OCI-LY3 (cell line): ENCODE measurements around the gene CSDE1.

ENCODE experiments used
- H2AFZ ChIP-seq: fragments of 200-600, 300-600 bp; shearing (Covaris generic); 2 replicates; pipeline ENCODE4 v1.6.0; 2014; ENCODE audit warnings: antibody characterized with exemption, low read depth, low read length
- H3K27ac ChIP-seq: fragments of 200-600, 300-600 bp; sonication (generic); 2 replicates; pipeline ENCODE4 v1.5.1; 2014; ENCODE audit warnings: mild to moderate bottlenecking, low read length, moderate library complexity, mixed read lengths
- H3K27me3 ChIP-seq: fragments of 200-600, 300-600 bp; sonication (generic); 2 replicates; pipeline ENCODE4 v1.6.1; 2014; ENCODE audit warnings: low read depth, low read length, mixed read lengths
- H3K36me3 ChIP-seq: fragments of 200-600, 300-600 bp; sonication (generic); replicated peaks from 2 replicates; pipeline ENCODE3; 2014; ENCODE audit warnings: low read depth, low read length, mixed read lengths
- H3K4me1 ChIP-seq: fragments of 300-600, 200-600 bp; sonication (generic); 2 replicates; pipeline ENCODE4 v1.6.1; 2014; ENCODE audit warnings: low read length, mixed read lengths
- H3K4me2 ChIP-seq: fragments of 200-600, 300-600 bp; sonication (generic); 2 replicates; pipeline ENCODE4 v1.6.1; 2014; ENCODE audit warnings: low read length, mixed read lengths
- H3K4me3 ChIP-seq: fragments of 300-600, 200-600 bp; sonication (generic); 2 replicates; pipeline ENCODE4 v1.5.1; 2014; ENCODE audit warnings: antibody characterized with exemption, mild to moderate bottlenecking, low read length, moderate library complexity
- H3K79me2 ChIP-seq: fragments of 300-600, 200-600 bp; shearing (Covaris generic); 2 replicates; pipeline ENCODE4 v1.6.1; 2014; ENCODE audit warnings: mild to moderate bottlenecking, low read length, mixed read lengths
- H3K9ac ChIP-seq: fragments of 300-600, 200-600 bp; shearing (Covaris generic); 2 replicates; pipeline ENCODE4 v1.6.0; 2014; ENCODE audit warnings: mild to moderate bottlenecking, low read length, moderate library complexity
- H3K9me3 ChIP-seq: fragments of 200-600, 300-600 bp; shearing (Covaris generic); 2 replicates; pipeline ENCODE4 v1.6.1; 2014; ENCODE audit warnings: low read length, mixed read lengths; ENCODE audit not compliant: insufficient read depth
- H4K20me1 ChIP-seq: fragments of 200-600, 300-600 bp; sonication (generic); 2 replicates; pipeline ENCODE4 v1.6.1; 2016; ENCODE audit warnings: low read length, mixed read lengths; ENCODE audit not compliant: insufficient read depth
- EZH2phosphoT487 ChIP-seq: fragments of 200-600 bp; shearing (Covaris generic); IDR thresholded peaks from 2 replicates; pipeline ENCODE4 v1.6.1; 2018; ENCODE audit warnings: antibody characterized with exemption, mixed run types, low read depth
- TF ChIP-seq, protein P1 (sequence below): fragments of 200-600, 300-600 bp; sonication (generic); IDR thresholded peaks from 2 replicates; pipeline ENCODE4 v1.5.1; 2014; ENCODE audit warnings: antibody characterized with exemption, low read length, low read depth

CSDE1 gene

DNA sequence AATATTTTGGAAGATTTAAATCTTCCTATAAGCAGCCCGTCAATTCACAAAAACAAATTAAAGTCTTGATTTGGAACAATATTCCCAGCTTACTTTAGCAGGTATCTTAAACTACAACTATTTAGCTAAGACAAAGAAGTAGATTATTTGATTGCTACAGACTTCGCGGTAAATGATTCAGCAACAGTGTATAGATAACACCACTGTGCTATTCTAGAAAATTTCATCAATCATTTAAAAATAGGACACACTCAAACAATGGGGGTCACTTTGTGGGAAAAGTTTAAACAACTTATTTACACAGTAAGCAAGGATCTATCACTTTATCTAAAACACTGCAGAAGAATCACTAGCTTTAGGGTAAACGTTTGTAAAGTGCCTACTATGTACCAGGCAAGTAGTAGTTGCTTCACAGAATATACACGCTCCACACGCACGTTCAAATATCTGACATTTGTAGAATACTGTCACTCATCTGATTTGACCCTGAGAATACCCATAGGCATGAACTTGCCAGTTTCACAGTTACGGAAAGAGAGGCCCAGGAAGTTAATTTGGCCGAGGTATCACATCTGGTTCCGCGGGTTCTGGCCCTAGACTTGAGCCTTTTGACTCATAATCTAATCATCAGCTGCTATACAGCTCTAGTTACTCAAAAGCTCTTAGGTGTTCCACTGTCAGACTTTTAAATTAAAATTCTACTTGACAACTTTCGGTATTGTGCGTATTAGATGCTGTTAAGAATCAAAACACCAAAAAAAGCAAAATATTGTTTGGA is 88.8 kb downstream of the CSDE1 start:
- H3K27ac ChIP-seq = no peak overlapping the region
- H3K4me3 ChIP-seq = peak overlapping the region; percentile 86
- peak overlapping the region; percentile 87 for H2AFZ ChIP-seq
- H3K27me3 ChIP-seq = peaks cover 8% of the 10 kb centered on the region; the same call in 1 of the 2 replicates
- H4K20me1 ChIP-seq = no peaks in the 10 kb centered on the region
- TF ChIP-seq, protein P1, sequence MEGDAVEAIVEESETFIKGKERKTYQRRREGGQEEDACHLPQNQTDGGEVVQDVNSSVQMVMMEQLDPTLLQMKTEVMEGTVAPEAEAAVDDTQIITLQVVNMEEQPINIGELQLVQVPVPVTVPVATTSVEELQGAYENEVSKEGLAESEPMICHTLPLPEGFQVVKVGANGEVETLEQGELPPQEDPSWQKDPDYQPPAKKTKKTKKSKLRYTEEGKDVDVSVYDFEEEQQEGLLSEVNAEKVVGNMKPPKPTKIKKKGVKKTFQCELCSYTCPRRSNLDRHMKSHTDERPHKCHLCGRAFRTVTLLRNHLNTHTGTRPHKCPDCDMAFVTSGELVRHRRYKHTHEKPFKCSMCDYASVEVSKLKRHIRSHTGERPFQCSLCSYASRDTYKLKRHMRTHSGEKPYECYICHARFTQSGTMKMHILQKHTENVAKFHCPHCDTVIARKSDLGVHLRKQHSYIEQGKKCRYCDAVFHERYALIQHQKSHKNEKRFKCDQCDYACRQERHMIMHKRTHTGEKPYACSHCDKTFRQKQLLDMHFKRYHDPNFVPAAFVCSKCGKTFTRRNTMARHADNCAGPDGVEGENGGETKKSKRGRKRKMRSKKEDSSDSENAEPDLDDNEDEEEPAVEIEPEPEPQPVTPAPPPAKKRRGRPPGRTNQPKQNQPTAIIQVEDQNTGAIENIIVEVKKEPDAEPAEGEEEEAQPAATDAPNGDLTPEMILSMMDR = no peak
- no peak for TF ChIP-seq EZH2phosphoT487
- H3K9ac ChIP-seq = peak overlapping the region; percentile 33
- H3K9me3 ChIP-seq = no peaks in the 10 kb centered on the region
- no peaks in the 10 kb centered on the region for H3K79me2 ChIP-seq
- H3K36me3 ChIP-seq = no peaks in the 10 kb centered on the region
- H3K4me2 ChIP-seq = peak overlapping the region; percentile 83
- H3K4me1 ChIP-seq = peaks cover 5% of the 10 kb centered on the region; the same call in 1 of the 2 replicates

GRCh38 chr1:114668373-114668772 is 89.4 kb downstream of the CSDE1 start:
- Histone ChIP-seq H3K27ac (no peak overlapping the region), H3K36me3 (no peaks in the 10 kb centered on the region), H3K4me3 (no peak overlapping the region), H4K20me1 (no peaks in the 10 kb centered on the region), H3K9me3 (no peaks in the 10 kb centered on the region), H3K27me3 (peaks cover 8% of the 10 kb centered on the region; the same call in 1 of the 2 replicates), H3K4me2 (no peak overlapping the region), H3K4me1 (peaks cover 5% of the 10 kb centered on the region; the same call in 1 of the 2 replicates), H3K9ac (no peak overlapping the region), H3K79me2 (no peaks in the 10 kb centered on the region), H2AFZ (no peak overlapping the region)
- TF ChIP-seq EZH2phosphoT487 = no peak
- TF ChIP-seq, protein P1 = no peak

GRCh38 chr1:114666954-114667353 is 90.8 kb downstream of the CSDE1 start:
- TF ChIP-seq, protein P1 = no peak
- TF ChIP-seq EZH2phosphoT487 = no peak
- Histone ChIP-seq H2AFZ (no peak overlapping the region), H3K79me2 (no peaks in the 10 kb centered on the region), H4K20me1 (no peaks in the 10 kb centered on the region), H3K4me1 (peaks cover 5% of the 10 kb centered on the region; the same call in 1 of the 2 replicates), H3K36me3 (no peaks in the 10 kb centered on the region), H3K27me3 (peaks cover 8% of the 10 kb centered on the region; the same call in 1 of the 2 replicates), H3K27ac (no peak overlapping the region), H3K4me2 (no peak overlapping the region), H3K9ac (no peak overlapping the region), H3K9me3 (no peaks in the 10 kb centered on the region), H3K4me3 (no peak overlapping the region)
